Stimulated activated CD4-positive, alpha-beta T cell treated with anti-CD3 and anti-CD28 coated beads, Interleukin-15, amount 100 ng/mL, for 48 hours (primary cell): ENCODE results near the gene ECSCR.
"Not testable (repeated sequence)": the region's sequence is repeated elsewhere in the genome, so short reads cannot be mapped to it uniquely, and the experiment has no call there.

Experiments used
- DNase-seq, 2 donors: peaks; one replicate each; pipeline ENCODE4 v3.0.0-alpha.2; 2020; ENCODE audit warnings: low read depth in 2 of 2

Gene ECSCR

DNA sequence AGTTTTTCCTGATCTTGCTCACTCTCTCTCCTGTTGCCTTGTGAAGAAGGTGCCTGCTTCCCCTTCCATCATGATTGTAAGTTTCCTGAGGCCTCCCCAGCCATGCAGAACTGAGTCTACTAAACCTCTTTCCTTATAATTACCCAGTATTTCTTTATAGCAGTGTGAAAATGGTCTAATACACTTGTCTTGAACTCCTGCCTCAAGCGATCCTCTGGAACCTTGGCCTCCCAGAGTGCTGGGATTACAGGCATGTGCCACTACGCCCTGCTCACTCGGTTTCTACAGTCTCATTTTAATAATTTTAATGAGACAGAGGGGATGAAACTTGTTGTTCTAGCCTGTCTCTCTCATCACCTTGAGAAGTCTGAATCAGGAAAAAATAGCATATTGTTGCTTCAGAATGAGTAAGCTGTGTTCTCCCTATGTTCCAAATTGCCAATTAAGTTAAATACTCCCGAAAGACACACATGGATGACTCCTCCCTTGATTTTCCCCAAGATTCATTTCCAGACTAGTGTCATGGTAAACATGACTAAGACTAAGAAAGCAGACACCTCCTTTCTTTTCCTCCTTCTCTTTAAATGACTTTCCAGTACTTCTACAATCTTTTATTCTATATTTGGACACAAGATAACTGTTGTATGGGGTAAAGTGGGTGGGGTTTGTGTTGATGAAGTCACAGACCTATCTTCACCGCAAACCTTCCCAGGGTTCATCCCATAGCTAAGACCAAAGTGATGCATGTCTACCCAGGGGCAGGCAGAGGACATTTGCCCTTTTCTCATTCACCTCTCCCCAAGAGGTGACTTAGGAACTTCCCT is 15.4 kb downstream of the ECSCR start:
- no peak for DNase-seq

DNA sequence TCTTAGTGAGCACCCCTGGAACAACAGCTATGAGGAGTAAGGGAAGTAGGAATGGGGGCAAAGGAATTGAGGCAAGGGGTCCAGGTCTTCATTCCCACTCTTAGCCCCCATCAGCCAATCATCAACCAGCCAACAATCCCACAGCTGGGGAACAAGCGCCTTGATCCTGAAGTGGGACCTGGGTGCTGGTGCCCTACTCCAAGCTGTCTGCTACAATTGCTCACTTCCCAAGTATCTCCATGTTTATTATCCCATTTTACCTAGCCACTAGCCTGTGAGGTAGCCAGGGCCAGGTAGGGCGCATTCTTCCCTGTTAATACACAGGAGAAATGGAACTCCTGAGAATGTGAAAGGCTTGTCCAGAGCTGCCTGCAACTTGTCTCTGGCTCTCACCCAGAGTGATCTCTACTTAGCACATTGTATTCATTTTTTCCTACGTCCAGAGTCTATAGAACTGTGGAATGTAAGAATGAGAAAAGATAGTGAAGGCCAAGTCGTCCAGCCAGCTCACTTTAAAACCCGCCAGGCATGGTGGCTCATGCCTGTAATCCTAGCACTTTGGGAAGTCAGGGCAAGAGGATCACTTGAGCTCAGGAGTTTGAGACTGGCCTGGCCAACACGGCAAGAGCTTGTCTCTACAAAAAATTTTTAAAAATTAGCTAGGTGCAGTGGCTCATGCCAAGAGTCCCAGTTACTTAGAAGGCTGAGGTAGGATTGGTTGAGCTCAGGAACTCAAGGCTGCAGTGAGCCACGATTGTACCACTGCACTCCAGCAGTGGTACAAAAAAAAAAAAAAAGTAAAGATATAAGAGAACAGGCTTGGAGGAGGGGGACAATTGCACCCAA is 17.0 kb downstream of the ECSCR start:
- DNase-seq: no peak

- no peak for DNase-seq
Observed at GRCh38 chr5:139443831-139444453, 18.6 kb downstream of the ECSCR start.

DNA sequence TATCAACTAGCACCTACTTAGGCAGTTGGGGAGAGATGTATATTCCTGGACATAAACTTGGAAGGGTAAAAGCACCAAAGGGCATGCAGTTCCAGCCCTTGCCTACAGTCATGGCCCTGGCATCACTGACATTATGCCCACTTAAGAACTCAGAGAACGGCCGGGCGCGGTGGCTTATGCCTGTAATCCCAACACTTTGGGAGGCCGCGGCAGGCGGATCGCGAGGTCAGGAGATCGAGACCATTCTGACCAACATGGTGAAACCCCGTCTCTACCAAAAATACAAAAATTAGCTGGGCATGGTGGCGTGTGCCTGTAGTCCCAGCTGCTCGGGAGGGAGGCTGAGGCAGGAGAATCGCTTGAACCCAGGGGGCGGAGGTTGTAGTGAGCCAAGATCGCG is 22.1 kb downstream of the ECSCR start:
- not testable (repeated sequence) for DNase-seq

DNA sequence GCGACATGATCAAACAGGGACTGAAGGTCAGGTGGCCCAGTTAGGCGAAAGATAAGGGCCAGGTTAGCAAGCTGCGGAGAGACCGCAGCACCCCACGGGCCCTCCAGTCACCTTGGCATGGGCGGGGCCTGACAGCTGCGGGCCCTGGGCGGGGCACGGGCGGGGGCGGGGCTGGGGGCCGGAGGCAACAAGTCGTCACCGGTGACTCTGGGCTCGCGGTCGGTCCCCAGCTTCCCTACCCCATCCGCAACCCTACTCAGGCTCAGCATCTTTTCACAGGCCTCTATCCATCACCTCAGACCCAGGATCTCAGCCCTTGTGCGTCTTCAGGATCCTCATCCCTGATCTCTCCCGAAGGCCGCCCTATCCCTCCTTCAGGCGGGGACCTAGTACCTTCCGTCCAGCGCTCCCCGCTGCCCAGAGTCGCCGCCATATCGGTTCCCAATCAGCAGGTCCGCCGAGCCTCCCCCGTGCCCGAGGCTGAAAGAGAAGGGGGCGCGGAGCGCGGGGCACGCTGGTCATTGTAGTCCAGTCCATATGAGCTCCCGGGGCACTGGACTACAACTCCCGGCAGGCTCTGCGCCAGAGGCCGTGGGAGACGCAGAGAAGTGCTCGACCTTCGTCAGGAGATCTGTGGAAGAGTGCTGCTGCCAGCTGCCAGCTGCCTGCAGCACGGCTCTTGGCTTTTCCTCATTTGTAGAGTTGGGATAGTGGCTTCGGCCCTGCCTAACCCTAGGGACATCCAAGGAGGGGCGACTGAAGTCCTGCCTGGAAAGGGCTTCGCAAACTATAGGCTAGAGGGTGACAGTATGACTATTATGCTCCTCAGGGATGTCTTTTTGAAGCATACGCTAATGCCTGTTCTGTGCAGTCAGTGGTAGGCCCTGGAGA is 23.3 kb downstream of the ECSCR start, which contains the start of gene DNAJC18:
Gene DNAJC18 (minus strand): TSS at position 513 of the 891 bp plus-strand sequence. CDS start 80 bp downstream, at position 433.
- DNase-seq: peak; percentile 90 to 91

DNA sequence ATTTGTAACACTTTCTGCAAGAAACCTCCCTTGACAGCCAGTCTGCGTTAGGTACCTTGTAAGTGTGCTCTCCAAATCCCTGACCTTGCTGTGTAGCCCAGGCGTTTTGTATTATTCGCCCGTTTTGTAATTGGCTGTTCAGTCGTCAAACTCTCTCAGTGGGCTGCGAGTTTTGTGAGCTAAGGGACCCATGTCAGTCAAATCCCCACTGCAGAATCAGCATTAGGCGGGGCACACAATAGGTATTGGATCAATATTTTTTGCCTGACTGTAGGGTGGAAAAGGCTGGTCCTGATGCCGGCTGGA is 23.9 kb downstream of the ECSCR start:
- DNase-seq: no peak

GRCh38 chr5:139435676-139436075 is 26.9 kb downstream of the ECSCR start:
- no peak for DNase-seq

- DNase-seq: no peak
Observed at GRCh38 chr5:139431706-139432105, 30.8 kb downstream of the ECSCR start.

DNA sequence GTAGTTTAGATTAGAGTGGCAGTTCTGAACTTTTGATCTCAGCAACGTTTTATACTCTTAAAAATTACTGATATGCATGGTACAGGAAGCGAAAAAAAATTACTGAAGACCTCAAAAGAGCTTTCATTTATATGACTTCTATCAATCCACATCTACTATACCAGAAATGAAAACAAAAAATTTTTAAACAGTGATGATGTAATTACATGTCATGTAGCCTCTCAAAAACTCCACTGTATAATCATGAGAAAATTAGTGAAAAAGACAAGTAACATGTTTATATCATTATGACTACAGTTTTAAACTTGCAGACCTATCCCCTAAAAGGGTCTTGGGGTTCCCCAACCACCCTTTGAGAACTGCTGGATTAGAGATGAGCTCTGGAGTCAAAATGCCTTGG is 32.5 kb downstream of the ECSCR start:
- no peak for DNase-seq

GRCh38 chr5:139426203-139426885 is 36.2 kb downstream of the ECSCR start:
- no peak for DNase-seq

GRCh38 chr5:139425497-139425896 is 37.0 kb downstream of the ECSCR start:
- no peak for DNase-seq

- no peak for DNase-seq
Observed at GRCh38 chr5:139422307-139422893, 40.1 kb downstream of the ECSCR start.

- DNase-seq: no peak
Observed at GRCh38 chr5:139419226-139420192, 43.0 kb downstream of the ECSCR start.

DNA sequence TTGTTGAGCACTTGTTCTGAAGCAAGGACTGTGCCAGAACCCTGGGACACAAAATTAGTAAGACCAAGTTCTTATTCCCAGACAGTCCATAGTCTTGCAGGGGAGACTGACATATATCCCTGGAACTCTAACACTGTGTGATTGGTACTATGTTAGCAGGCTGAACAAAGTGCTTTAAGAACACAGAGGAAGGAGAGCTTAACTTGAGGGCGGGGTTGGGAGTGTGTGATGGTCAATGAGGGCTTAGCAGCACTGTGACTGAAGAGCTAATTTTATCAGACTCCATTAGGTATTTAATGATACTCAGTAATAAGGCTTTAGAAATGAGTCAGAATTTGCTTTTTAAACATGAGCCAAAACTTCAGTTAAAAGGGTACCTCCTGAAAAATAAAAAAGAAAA is 43.8 kb downstream of the ECSCR start:
- no peak for DNase-seq

DNA sequence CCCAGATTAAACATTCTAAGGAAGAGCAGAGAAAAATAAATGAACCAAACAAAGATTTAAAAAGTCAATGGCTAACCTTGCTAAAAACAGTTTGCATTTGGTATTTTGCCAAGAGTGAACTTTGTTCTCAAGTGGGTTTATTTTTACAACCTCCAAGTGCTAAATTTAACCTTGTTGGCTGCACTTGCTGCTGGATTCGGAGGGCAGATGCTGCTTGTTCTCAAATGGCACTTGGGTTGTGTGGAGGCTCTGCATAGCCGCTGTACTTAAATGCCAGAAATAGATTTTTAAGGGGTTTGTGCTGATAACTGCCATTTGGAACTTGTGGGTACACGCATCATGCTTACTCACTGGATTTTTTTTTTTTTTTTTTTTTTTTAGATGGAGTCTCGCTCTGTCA is 45.3 kb downstream of the ECSCR start:
- no peak for DNase-seq

DNA sequence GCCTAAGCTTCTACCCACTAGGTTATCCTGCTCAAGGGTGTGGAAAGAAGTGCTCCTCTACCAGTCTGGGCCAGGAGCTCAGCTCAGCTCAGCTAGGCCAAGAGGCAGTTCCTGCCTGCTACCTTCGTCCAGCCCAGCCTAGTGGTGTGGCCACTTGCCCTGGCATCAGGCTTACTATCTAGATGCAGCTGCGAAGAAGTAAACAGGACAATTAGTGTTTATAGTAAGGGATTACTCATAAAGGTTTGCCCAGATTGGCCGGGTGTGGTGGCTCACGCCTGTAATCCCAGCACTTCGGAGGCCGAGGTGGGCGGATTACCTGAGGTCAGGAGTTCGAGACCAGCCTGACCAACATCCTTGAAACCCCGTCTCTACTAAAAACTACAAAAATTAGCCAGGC is 45.9 kb downstream of the ECSCR start:
- DNase-seq: no peak

DNA sequence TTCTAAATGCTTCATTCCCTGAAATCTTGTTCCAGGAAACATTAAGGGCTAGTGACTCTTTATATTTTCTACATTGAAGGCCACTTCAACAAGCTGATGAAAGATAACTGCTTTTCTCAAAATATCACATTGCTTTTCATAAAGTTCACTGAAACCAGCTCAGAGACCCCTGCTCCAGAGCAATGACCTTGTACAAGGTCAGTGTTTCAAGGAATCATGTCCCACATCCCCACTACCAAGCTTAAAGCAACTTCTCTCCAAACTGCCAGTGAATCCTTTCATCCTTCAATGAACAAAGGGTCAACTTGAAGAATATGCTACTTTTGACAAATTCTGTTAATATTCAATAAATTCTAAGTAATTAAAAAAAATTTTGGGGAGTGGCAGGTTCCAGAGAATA is 46.7 kb downstream of the ECSCR start:
- no peak for DNase-seq

DNA sequence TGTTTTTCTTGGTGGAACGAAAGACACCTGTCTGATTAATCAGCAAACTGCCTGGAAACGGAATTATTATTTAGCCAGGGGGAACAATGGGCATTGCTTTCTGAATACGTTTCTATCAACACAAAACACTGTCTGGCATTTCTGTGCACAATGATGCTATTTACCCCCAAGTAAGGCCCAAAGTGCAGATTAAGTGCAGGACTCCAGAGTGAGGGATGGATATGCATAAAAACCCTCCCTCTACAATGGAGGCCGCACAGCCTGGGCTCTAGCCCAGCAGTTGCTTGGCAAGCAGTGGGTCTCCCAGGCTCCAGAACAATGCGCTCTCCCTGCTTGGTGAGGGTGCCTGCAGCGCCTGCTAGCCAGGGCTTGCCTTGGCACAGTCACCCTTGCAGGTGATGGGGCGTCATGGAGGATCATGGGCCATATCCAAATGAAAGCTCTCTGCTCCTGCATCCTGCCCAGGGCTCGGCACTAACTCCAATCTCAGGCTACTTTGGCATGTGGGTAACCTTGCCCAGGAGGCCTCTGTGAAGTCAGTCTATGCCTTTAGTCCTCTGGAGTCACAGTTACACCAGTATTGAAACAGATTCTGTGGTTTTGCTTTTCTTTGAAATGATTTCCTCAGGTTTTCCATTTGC is 47.2 kb downstream of the ECSCR start:
- no peak for DNase-seq

- DNase-seq: no peak
Observed at GRCh38 chr5:139414581-139415130, 47.9 kb downstream of the ECSCR start.
